Rectal smooth muscle tissue (tissue), 1 donor: ENCODE measurements around the gene STEAP1B.
A peak's percentile ranks its signal among the peaks of the same experiment; 100 is the strongest.
"Not testable (repeated sequence)": the region's sequence is repeated elsewhere in the genome, so short reads cannot be mapped to it uniquely, and the experiment has no call there.

Experiments used
- H3K27ac ChIP-seq: one replicate; pipeline ENCODE4 v1.7.0; 2013; ENCODE audit warnings: low read depth, low read length, inconsistent platforms
- H3K27me3 ChIP-seq: one replicate; pipeline ENCODE4 v1.7.0; 2013; ENCODE audit warnings: low read length; ENCODE audit not compliant: control insufficient read depth, insufficient read depth
- H3K36me3 ChIP-seq: one replicate; pipeline ENCODE4 v1.7.0; 2013; ENCODE audit warnings: low read length; ENCODE audit not compliant: control insufficient read depth, insufficient read depth
- H3K4me1 ChIP-seq: one replicate; pipeline ENCODE4 v1.7.0; 2013; ENCODE audit warnings: low read length; ENCODE audit not compliant: control insufficient read depth, insufficient read depth
- H3K4me3 ChIP-seq: one replicate; pipeline ENCODE4 v1.7.0; 2013; ENCODE audit warnings: low read length
- H3K9ac ChIP-seq: one replicate; pipeline ENCODE4 v1.7.0; 2013; ENCODE audit warnings: low read length

Gene STEAP1B

DNA sequence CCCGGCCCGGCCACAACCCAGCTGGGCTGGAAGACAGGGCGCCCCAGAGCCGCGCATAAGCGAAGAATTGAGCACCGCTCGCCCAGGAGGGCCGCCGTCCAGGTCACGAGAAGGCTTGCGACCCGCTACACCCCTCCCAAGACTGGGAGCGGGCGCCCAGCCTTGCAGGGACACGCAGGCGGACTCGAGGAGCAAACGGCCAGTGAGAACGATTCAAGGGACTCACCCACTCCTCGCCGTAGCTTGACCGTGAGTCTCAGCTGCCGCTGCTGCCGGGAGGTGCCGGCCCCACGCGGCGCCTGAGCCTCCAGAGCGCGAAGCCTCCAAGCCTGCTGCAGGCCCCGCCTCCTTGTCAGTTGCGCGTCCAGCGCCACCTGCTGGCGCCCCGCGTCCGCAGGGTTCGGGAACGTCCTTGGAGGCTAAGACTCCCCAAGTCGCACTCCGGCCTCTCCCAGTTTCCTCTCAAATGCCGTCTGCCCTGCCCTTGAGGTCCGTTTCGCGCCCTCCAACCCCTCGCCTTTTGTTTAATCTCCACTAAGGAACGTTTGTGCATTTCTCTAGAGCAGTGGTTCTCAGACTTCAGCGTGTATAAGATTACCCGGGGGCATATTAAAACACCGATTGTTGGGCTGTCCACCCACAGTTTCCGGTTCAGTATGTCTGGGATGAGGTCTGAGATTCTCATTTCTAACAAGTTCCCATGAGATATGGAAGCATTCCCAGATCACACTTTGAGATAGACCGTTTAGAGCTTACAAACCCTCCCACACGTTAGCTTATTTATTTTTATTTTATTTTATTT lies at the start of gene STEAP1B:
Gene STEAP1B (minus strand): TSS at position 301 of the 802 bp plus-strand sequence. CDS start 5,333 bp downstream, outside the sequence.
- H3K4me3 ChIP-seq, result peak within 1 kb of the TSS; percentile 46
- not testable (repeated sequence) for H3K36me3 ChIP-seq, H3K27ac ChIP-seq

GRCh38 chr7:22549051-22549450 lies 49.1 kb upstream of the STEAP1B start:
- peaks cover 7% of the 10 kb centered on the region for H3K27me3 ChIP-seq

More for the DNA sequence above, at the start of gene STEAP1B:
- H3K27me3 ChIP-seq, H3K4me1 ChIP-seq, H3K9ac ChIP-seq: not testable (repeated sequence)

GRCh38 chr7:22548313-22548712 lies 48.3 kb upstream of the STEAP1B start:
- Histone ChIP-seq H3K27me3 (peaks cover 7% of the 10 kb centered on the region), H3K36me3 (no peaks in the 10 kb centered on the region), H3K9ac (no peak overlapping the region), H3K4me1 (no peaks in the 10 kb centered on the region), H3K4me3 (no peak overlapping the region), H3K27ac (no peak overlapping the region)

More at GRCh38 chr7:22549051-22549450, 49.1 kb upstream of the STEAP1B start:
- no peak overlapping the region for H3K4me3 ChIP-seq
- H3K9ac ChIP-seq, result no peak overlapping the region
- H3K36me3 ChIP-seq, result no peaks in the 10 kb centered on the region
- no peak overlapping the region for H3K27ac ChIP-seq
- no peaks in the 10 kb centered on the region for H3K4me1 ChIP-seq

DNA sequence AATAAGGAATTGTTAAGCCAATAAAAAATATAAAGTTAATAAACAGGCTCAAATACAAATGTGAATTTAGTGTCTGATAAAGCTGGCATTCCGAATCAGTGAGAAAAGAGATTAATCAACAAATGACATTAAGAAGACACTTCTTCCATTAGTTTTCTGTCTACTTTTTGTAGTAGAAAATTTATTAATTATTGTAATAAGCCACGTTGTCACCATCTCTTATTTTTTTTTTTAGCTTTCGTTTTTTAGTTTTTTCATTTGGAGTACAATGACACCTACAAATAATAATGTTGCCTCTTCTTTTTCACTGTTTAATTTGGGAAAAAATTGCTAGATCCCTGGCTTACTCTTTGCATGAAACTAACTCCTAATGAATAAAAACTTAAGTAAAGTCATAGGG lies 46.8 kb upstream of the STEAP1B start:
- no peaks in the 10 kb centered on the region for H3K36me3 ChIP-seq
- H3K27ac ChIP-seq, result no peak overlapping the region
- H3K4me3 ChIP-seq, result no peak overlapping the region
- peaks cover 7% of the 10 kb centered on the region for H3K27me3 ChIP-seq
- H3K9ac ChIP-seq, result no peak overlapping the region
- H3K4me1 ChIP-seq, result no peaks in the 10 kb centered on the region

DNA sequence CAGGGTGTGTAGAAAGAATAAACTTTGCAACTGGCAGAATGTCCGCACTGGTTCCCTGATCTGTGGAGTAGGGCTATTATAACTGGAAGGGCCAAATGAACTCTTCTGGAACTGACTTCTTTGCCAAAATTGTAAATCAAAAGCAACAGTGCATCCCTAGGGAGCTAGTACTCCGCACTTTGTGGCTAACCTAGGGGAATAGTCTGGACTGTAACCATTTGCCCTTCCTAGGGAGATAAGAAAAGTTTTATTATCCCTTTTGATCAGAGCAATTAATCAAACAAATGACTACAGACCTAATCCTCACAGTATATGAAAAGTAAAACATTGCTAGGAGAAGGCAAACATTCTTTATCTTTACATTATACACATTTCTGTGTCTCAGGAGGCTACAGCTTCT lies 45.5 kb upstream of the STEAP1B start:
- H3K36me3 ChIP-seq, result no peaks in the 10 kb centered on the region
- no peaks in the 10 kb centered on the region for H3K4me1 ChIP-seq
- H3K4me3 ChIP-seq, result no peak overlapping the region
- no peak overlapping the region for H3K9ac ChIP-seq
- no peak overlapping the region for H3K27ac ChIP-seq
- peaks cover 7% of the 10 kb centered on the region for H3K27me3 ChIP-seq

GRCh38 chr7:22544245-22544644 lies 44.3 kb upstream of the STEAP1B start:
- H3K4me1 ChIP-seq, result no peaks in the 10 kb centered on the region
- H3K27me3 ChIP-seq, result no peaks in the 10 kb centered on the region
- no peak overlapping the region for H3K9ac ChIP-seq
- H3K4me3 ChIP-seq, result no peak overlapping the region
- H3K27ac ChIP-seq, result no peak overlapping the region
- no peaks in the 10 kb centered on the region for H3K36me3 ChIP-seq

DNA sequence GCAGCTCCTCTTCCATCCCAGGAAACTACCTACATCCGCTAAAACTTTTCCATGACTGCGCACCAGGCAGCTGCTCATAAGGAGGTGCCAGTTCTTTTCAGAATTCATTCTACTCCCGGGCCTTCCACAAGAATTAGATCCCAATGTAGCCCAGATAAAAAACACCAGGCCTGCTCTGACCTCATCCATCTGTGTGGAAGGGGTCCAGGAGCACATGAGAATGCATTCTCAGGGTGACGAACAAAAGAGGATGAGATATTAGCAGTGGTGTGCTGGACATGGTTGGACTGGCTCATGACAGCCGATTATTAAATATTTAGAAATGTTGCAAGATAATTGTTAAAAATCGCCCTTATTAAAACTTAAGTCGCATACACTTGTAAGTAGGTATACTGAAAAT lies 43.2 kb upstream of the STEAP1B start:
- Histone ChIP-seq H3K27ac (no peak overlapping the region), H3K27me3 (no peaks in the 10 kb centered on the region), H3K36me3 (no peaks in the 10 kb centered on the region), H3K4me1 (no peaks in the 10 kb centered on the region), H3K4me3 (no peak overlapping the region), H3K9ac (no peak overlapping the region)

DNA sequence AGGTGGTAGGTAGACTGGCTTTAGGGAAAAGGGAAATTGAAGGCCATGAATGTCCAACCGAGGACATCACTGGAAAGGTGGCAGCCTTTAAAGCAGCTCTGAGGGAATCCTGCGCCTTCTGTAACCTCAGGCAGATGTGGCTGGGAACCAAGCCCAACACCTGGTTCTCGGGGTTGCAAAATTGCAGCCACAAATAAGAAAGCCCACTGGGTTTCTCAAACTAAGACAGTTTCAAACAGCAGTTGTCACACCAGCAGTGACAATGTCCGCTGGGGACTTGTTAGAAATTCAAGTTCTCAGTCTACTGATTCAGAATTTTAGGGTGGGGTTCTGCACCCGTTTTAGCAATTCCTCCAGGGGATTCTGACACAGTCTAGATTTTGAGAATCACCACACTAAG lies 42.7 kb upstream of the STEAP1B start:
- H3K27me3 ChIP-seq, result no peaks in the 10 kb centered on the region
- H3K36me3 ChIP-seq, result no peaks in the 10 kb centered on the region
- H3K4me1 ChIP-seq, result no peaks in the 10 kb centered on the region
- H3K4me3 ChIP-seq, result no peak overlapping the region
- H3K9ac ChIP-seq, result no peak overlapping the region
- no peak overlapping the region for H3K27ac ChIP-seq

GRCh38 chr7:22542254-22542653 lies 42.3 kb upstream of the STEAP1B start:
- Histone ChIP-seq H3K27me3 (no peaks in the 10 kb centered on the region), H3K9ac (no peak overlapping the region), H3K36me3 (no peaks in the 10 kb centered on the region), H3K27ac (no peak overlapping the region), H3K4me3 (no peak overlapping the region), H3K4me1 (no peaks in the 10 kb centered on the region)

DNA sequence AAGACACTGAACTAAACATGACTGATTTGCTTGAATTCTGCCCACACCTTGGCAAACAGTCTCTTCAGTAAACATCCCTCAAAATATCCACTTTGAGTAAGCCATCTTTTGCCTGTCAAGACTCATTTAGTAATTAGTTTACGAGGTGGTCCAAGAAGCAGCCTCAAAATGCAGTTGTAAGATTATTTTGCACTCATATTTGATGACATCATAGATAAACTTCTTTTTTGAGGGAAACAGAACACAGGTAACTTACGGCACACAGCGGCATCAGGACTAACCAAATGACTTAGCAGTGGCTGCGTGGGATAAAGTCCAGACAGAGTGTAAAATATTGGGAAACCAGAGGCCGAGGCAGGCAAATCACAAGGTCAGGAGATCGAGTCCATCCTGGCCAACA lies 41.8 kb upstream of the STEAP1B start:
- Histone ChIP-seq H3K27ac (no peak overlapping the region), H3K4me1 (no peaks in the 10 kb centered on the region), H3K27me3 (no peaks in the 10 kb centered on the region), H3K36me3 (no peaks in the 10 kb centered on the region), H3K4me3 (no peak overlapping the region), H3K9ac (no peak overlapping the region)

- not testable (repeated sequence) for H3K27ac ChIP-seq, H3K4me1 ChIP-seq, H3K27me3 ChIP-seq, H3K4me3 ChIP-seq, H3K36me3 ChIP-seq, H3K9ac ChIP-seq
Observed at GRCh38 chr7:22528537-22528936, 28.5 kb upstream of the STEAP1B start.

GRCh38 chr7:22524353-22524947 lies 24.5 kb upstream of the STEAP1B start:
- not testable (repeated sequence) for H3K27ac ChIP-seq, H3K9ac ChIP-seq, H3K27me3 ChIP-seq, H3K4me3 ChIP-seq, H3K4me1 ChIP-seq, H3K36me3 ChIP-seq
